HEK293 (cell line): Measurements from ENCODE around the gene ALDOC.

ENCODE experiments used
- CTCF ChIA-PET: fragments of 350-600 bp; formaldehyde crosslinking; extraction: SDS; loops from one replicate; lab custom pipeline; 2021; ENCODE audit warnings: antibody characterized with exemption; lab: Yijun Ruan, JAX
- POLR2A ChIA-PET: fragments of 300-600 bp; formaldehyde crosslinking; extraction: SDS; loops from one replicate; lab custom pipeline; 2020; ENCODE audit warnings: antibody characterized with exemption, inconsistent platforms; lab: Yijun Ruan, JAX
- H3K27ac ChIP-seq: fragments of 200-500 bp; sonication (Bioruptor generic); 2 replicates; pipeline ENCODE4 v1.5.1; 2014; ENCODE audit warnings: low read depth, low read length, control low read depth, inconsistent platforms; ENCODE audit errors: extremely low read depth
- H3K36me3 ChIP-seq, 2 experiments: fragments of 200-500 bp in 1 of 2; sonication (Bioruptor generic) in 1 of 2; 1 replicate in 1 of 2; 2 replicates in 1 of 2; pipeline ENCODE4 v1.5.1; 2014 to 2017; ENCODE audit warnings: inconsistent platforms in 2 of 2, low read length in 2 of 2; ENCODE audit not compliant: control insufficient read depth in 2 of 2, insufficient read depth in 1 of 2
- H3K4me1 ChIP-seq: fragments of 200-500 bp; sonication (Bioruptor generic); 2 replicates; pipeline ENCODE4 v1.5.1; 2014; ENCODE audit warnings: mild to moderate bottlenecking, low read length, inconsistent platforms; ENCODE audit not compliant: control insufficient read depth, insufficient read depth
- H3K4me3 ChIP-seq: 2 replicates; pipeline ENCODE4 v1.5.1; 2011; ENCODE audit warnings: low read depth, mild to moderate bottlenecking, control low read depth, low read length, moderate library complexity
- H3K9me3 ChIP-seq: fragments of 200-500 bp; sonication (Bioruptor generic); 2 replicates; pipeline ENCODE4 v1.5.1; 2014; ENCODE audit warnings: low read depth, low read length, inconsistent platforms; ENCODE audit not compliant: control insufficient read depth, insufficient read depth
- ZEB2 ChIP-seq: fragments of 450-650 bp; formaldehyde crosslinking; IDR thresholded peaks from 2 replicates; pipeline ENCODE4 v1.5.1; 2016; ENCODE audit warnings: missing biosample characterization, missing genetic modification characterization
- ZFP69B ChIP-seq: fragments of 450-650 bp; formaldehyde crosslinking; IDR thresholded peaks from 2 replicates; pipeline ENCODE4 v1.5.1; 2016; ENCODE audit warnings: missing biosample characterization, missing genetic modification characterization
- ZNF10 ChIP-seq: fragments of 450-650 bp; formaldehyde crosslinking; IDR thresholded peaks from 2 replicates; pipeline ENCODE4 v1.5.1; 2017; ENCODE audit warnings: missing biosample characterization, missing genetic modification characterization
- ZNF174 ChIP-seq: fragments of 450-650 bp; formaldehyde crosslinking; IDR thresholded peaks from 2 replicates; pipeline ENCODE4 v1.5.0; 2017; ENCODE audit warnings: missing biosample characterization, mild to moderate bottlenecking, missing genetic modification characterization
- TF ChIP-seq, protein P1 (sequence below): fragments of 450-650 bp; formaldehyde crosslinking; IDR thresholded peaks from 2 replicates; pipeline ENCODE4 v1.5.1; 2016; ENCODE audit warnings: missing biosample characterization, missing genetic modification characterization, borderline replicate concordance
- TF ChIP-seq, protein P2 (sequence below): fragments of 450-650 bp; formaldehyde crosslinking; IDR thresholded peaks from 2 replicates; pipeline ENCODE4 v1.5.1; 2017; ENCODE audit warnings: missing biosample characterization, missing genetic modification characterization

Gene ALDOC

GRCh38 chr17:28523186-28523585 is 53.5 kb downstream of the ALDOC start:
- Histone ChIP-seq H3K4me1 (peaks cover 5% of the 10 kb centered on the region; the same call in 1 of the 2 replicates), H3K9me3 (no peaks in the 10 kb centered on the region), H3K36me3 (no peaks in the 10 kb centered on the region)
- POLR2A ChIA-PET, result interaction anchor here (0.7 kb wide), 1 partner anchor 12 kb away, joined by 3 read pairs; no protein-coding TSS in a partner anchor
- TF ChIP-seq, protein P1, sequence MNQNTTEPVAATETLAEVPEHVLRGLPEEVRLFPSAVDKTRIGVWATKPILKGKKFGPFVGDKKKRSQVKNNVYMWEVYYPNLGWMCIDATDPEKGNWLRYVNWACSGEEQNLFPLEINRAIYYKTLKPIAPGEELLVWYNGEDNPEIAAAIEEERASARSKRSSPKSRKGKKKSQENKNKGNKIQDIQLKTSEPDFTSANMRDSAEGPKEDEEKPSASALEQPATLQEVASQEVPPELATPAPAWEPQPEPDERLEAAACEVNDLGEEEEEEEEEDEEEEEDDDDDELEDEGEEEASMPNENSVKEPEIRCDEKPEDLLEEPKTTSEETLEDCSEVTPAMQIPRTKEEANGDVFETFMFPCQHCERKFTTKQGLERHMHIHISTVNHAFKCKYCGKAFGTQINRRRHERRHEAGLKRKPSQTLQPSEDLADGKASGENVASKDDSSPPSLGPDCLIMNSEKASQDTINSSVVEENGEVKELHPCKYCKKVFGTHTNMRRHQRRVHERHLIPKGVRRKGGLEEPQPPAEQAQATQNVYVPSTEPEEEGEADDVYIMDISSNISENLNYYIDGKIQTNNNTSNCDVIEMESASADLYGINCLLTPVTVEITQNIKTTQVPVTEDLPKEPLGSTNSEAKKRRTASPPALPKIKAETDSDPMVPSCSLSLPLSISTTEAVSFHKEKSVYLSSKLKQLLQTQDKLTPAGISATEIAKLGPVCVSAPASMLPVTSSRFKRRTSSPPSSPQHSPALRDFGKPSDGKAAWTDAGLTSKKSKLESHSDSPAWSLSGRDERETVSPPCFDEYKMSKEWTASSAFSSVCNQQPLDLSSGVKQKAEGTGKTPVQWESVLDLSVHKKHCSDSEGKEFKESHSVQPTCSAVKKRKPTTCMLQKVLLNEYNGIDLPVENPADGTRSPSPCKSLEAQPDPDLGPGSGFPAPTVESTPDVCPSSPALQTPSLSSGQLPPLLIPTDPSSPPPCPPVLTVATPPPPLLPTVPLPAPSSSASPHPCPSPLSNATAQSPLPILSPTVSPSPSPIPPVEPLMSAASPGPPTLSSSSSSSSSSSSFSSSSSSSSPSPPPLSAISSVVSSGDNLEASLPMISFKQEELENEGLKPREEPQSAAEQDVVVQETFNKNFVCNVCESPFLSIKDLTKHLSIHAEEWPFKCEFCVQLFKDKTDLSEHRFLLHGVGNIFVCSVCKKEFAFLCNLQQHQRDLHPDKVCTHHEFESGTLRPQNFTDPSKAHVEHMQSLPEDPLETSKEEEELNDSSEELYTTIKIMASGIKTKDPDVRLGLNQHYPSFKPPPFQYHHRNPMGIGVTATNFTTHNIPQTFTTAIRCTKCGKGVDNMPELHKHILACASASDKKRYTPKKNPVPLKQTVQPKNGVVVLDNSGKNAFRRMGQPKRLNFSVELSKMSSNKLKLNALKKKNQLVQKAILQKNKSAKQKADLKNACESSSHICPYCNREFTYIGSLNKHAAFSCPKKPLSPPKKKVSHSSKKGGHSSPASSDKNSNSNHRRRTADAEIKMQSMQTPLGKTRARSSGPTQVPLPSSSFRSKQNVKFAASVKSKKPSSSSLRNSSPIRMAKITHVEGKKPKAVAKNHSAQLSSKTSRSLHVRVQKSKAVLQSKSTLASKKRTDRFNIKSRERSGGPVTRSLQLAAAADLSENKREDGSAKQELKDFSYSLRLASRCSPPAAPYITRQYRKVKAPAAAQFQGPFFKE (tag by site-specific recombination), result no peak
- TF ChIP-seq ZNF174 (tag by site-specific recombination) (no peak), ZFP69B (no peak), ZNF10 (tag by site-specific recombination) (peak; percentile 88), ZEB2 (no peak)
- TF ChIP-seq, protein P2, sequence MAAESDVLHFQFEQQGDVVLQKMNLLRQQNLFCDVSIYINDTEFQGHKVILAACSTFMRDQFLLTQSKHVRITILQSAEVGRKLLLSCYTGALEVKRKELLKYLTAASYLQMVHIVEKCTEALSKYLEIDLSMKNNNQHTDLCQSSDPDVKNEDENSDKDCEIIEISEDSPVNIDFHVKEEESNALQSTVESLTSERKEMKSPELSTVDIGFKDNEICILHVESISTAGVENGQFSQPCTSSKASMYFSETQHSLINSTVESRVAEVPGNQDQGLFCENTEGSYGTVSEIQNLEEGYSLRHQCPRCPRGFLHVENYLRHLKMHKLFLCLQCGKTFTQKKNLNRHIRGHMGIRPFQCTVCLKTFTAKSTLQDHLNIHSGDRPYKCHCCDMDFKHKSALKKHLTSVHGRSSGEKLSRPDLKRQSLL (tag by site-specific recombination), result no peak
- TF ChIP-seq, all 188 proteins: peak for 1
- Histone ChIP-seq H3K4me3 (no peak overlapping the region), H3K27ac (no peak overlapping the region)
- CTCF ChIA-PET, result interaction anchor here (0.6 kb wide), 1 partner anchor 29 kb away, joined by 3 read pairs; no protein-coding TSS in a partner anchor
